K562 (cell line): ENCODE measurements around the gene CFAP141. TPM values are rescaled to one million over a fixed set of nuclear protein-coding genes. Genes with fewer than 3 reads are reported as not detected.

Source experiments
- ATAC-seq: fragments of 200-7000 bp; cut with Tn5 transposase; 3 replicates; pipeline ENCODE4 v1.9.1; 2020; ENCODE audit warnings: moderate library complexity
- BruUV-seq: library from RNA; stranded (reverse); fragments of 400-500 nt; replicated peaks from 2 replicates; lab custom pipeline; 2021; lab: Mats Ljungman, UMichigan
- CTCF ChIA-PET: fragments of 300-600 bp; formaldehyde crosslinking; extraction: SDS; loops from one replicate; lab custom pipeline; 2021; ENCODE audit warnings: low intra/inter-chr PET ratio; lab: Yijun Ruan, JAX
- POLR2A ChIA-PET: fragments of 300-600, 350-650 bp; sonication (Branson Sonifier 250); formaldehyde crosslinking; extraction: SDS; loops from one replicate; lab custom pipeline; 2021; ENCODE audit warnings: antibody characterized with exemption, inconsistent platforms; lab: Yijun Ruan, JAX
- DNase-seq, 4 experiments: peaks; one replicate each; pipeline versions ENCODE4 v3.0.0 to v3.0.0-alpha.2; 2011 to 2018; ENCODE audit warnings: low spot score in 3 of 4, mixed read lengths in 3 of 4; ENCODE audit errors: extremely low read depth in 1 of 4
- FAIRE-seq: peaks from 2 replicates; lab custom pipeline; 2011; peaks lifted over from hg19 to GRCh38; lab: Jason Lieb, UNC
- H2AFZ ChIP-seq: 2 replicates; pipeline ENCODE4 v1.6.0; 2011; ENCODE audit warnings: low read depth, low read length, control low read depth, inconsistent platforms
- H3K27ac ChIP-seq: fragments of 200-600 bp; 3 replicates; pipeline ENCODE4 v1.8.0; 2011; ENCODE audit warnings: low read depth, mild to moderate bottlenecking, control low read depth, inconsistent platforms, low read length, moderate library complexity, mixed read lengths; ENCODE audit errors: extremely low read depth
- H3K27me3 ChIP-seq, 2 experiments: fragments of 300-600 bp in 1 of 2; 2 replicates in 1 of 2; 3 replicates in 1 of 2; pipeline versions ENCODE4 v1.6.0 to v1.8.0; 2011; ENCODE audit warnings: inconsistent platforms in 2 of 2, low read length in 2 of 2, mild to moderate bottlenecking in 1 of 2, mixed read lengths in 1 of 2, moderate library complexity in 1 of 2; ENCODE audit not compliant: control insufficient read depth in 2 of 2, insufficient read depth in 2 of 2
- H3K36me3 ChIP-seq: fragments of 300-600 bp; 3 replicates; pipeline ENCODE4 v1.8.0; 2011; ENCODE audit warnings: mild to moderate bottlenecking, low read length, inconsistent platforms; ENCODE audit not compliant: control insufficient read depth, insufficient read depth
- H3K4me1 ChIP-seq, 2 experiments: fragments of 200-600 bp in 1 of 2; replicated peaks in 1 of 2; 2 replicates in 1 of 2; 3 replicates in 1 of 2; pipeline versions ENCODE4 v1.5.1 to v1.8.0; 2011; ENCODE audit warnings: inconsistent platforms in 2 of 2, low read length in 2 of 2, mild to moderate bottlenecking in 1 of 2, mixed read lengths in 1 of 2, moderate library complexity in 1 of 2; ENCODE audit not compliant: control insufficient read depth in 2 of 2, insufficient read depth in 2 of 2
- H3K4me2 ChIP-seq: 2 replicates; pipeline ENCODE4 v1.6.1; 2011; ENCODE audit warnings: low read length, control low read depth, inconsistent platforms, mixed read lengths; ENCODE audit not compliant: insufficient read depth
- H3K4me3 ChIP-seq: fragments of 200-600 bp; sonication (generic), shearing (Covaris generic); 2 replicates; pipeline ENCODE4 v1.5.1; 2016; ENCODE audit warnings: control low read depth, inconsistent platforms
- H3K79me2 ChIP-seq: fragments of 200-600 bp; 3 replicates; pipeline ENCODE4 v1.8.0; 2011; ENCODE audit warnings: low read length, inconsistent platforms; ENCODE audit not compliant: control insufficient read depth, insufficient read depth
- H3K9ac ChIP-seq, 2 experiments: 2 replicates each; pipeline versions ENCODE4 v1.6.0 to v1.6.1; 2011; ENCODE audit warnings: low read depth in 2 of 2, low read length in 2 of 2, control low read depth in 1 of 2, inconsistent platforms in 1 of 2, mild to moderate bottlenecking in 1 of 2, mixed read lengths in 1 of 2; ENCODE audit not compliant: insufficient read depth in 1 of 2
- H3K9me1 ChIP-seq: one replicate; pipeline ENCODE4 v1.6.0; 2011; ENCODE audit warnings: inconsistent platforms, mild to moderate bottlenecking, low read length, moderate library complexity; ENCODE audit not compliant: control insufficient read depth, insufficient read depth
- H3K9me3 ChIP-seq: replicated peaks from 2 replicates; pipeline ENCODE4 v1.5.1; 2011; ENCODE audit warnings: low read depth, low read length, inconsistent platforms; ENCODE audit not compliant: control insufficient read depth, insufficient read depth
- H4K20me1 ChIP-seq: replicated peaks from 2 replicates; pipeline ENCODE4 v1.6.1; 2011; ENCODE audit warnings: low read length, inconsistent platforms, mixed read lengths; ENCODE audit not compliant: control insufficient read depth, insufficient read depth
- ATF3 ChIP-seq, 2 experiments: fragments of 450-650 bp in 1 of 2; sonication (generic) in 1 of 2; formaldehyde crosslinking in 1 of 2; IDR thresholded peaks in 1 of 2; conservative IDR thresholded peaks in 1 of 2; 2 replicates each; pipeline versions ENCODE4 v1.6.1 to v1.8.1; 2016 to 2023; ENCODE audit warnings: mild to moderate bottlenecking in 2 of 2, moderate library complexity in 2 of 2, inconsistent platforms in 1 of 2, missing genetic modification reagents in 1 of 2
- ATF4 ChIP-seq: fragments of 450-650 bp; formaldehyde crosslinking; IDR thresholded peaks from 2 replicates; pipeline ENCODE4 v1.4.0; 2022; ENCODE audit warnings: mild to moderate bottlenecking, moderate library complexity
- CEBPZ ChIP-seq: fragments of 150-350 bp; IDR thresholded peaks from 2 replicates; pipeline ENCODE4 v1.6.1; 2014; ENCODE audit warnings: low read depth, mild to moderate bottlenecking, low read length, borderline replicate concordance
- ELK1 ChIP-seq: sonication (generic); formaldehyde crosslinking; IDR thresholded peaks from 2 replicates; pipeline ENCODE4 v1.8.1; 2022; ENCODE audit warnings: missing genetic modification reagents
- FOXA3 ChIP-seq, 2 experiments: fragments of 450-650 bp in 1 of 2; sonication (generic) in 1 of 2; formaldehyde crosslinking; IDR thresholded peaks in 1 of 2; conservative IDR thresholded peaks in 1 of 2; 2 replicates each; pipeline versions ENCODE4 v1.4.0 to v1.8.0; 2020 to 2022; ENCODE audit warnings: mild to moderate bottlenecking in 2 of 2, missing genetic modification reagents in 1 of 2
- GATAD2A ChIP-seq: fragments of 450-650 bp; IDR thresholded peaks from 2 replicates; pipeline ENCODE4 v1.6.1; 2017
- KLF10 ChIP-seq: fragments of 250-450 bp; sonication (Bioruptor Pico); IDR thresholded peaks from 2 replicates; pipeline ENCODE4 v1.6.1; 2021; ENCODE audit warnings: matching md5 sums
- L3MBTL2 ChIP-seq: fragments of 450-650 bp; IDR thresholded peaks from 2 replicates; pipeline ENCODE4 v1.6.1; 2016; ENCODE audit warnings: mild to moderate bottlenecking, moderate library complexity
- MAFK ChIP-seq: IDR thresholded peaks from 2 replicates; pipeline ENCODE4 v1.6.1; 2011; ENCODE audit warnings: low read length, improper control_type of control experiment
- MYC ChIP-seq, 2 experiments: fragments of 250-450 bp in 1 of 2; sonication (Bioruptor Pico) in 1 of 2; IDR thresholded peaks; 2 replicates each; pipeline versions ENCODE4 v1.5.1 to v1.6.1; 2012 to 2021; ENCODE audit warnings: low read depth in 2 of 2, borderline replicate concordance in 1 of 2, improper control_type of control experiment in 1 of 2, low read length in 1 of 2, mild to moderate bottlenecking in 1 of 2, moderate library complexity in 1 of 2
- NCOA4 ChIP-seq: fragments of 450-650 bp; IDR thresholded peaks from 2 replicates; pipeline ENCODE4 v1.6.1; 2018; ENCODE audit warnings: mild to moderate bottlenecking; ENCODE audit not compliant: partially characterized antibody
- RB1 ChIP-seq: fragments of 450-650 bp; IDR thresholded peaks from 2 replicates; pipeline ENCODE4 v1.6.1; 2017; ENCODE audit warnings: low read depth, mild to moderate bottlenecking
- ZNF124 ChIP-seq: sonication (generic); formaldehyde crosslinking; IDR thresholded peaks from 2 replicates; pipeline ENCODE4 v1.8.1; 2022; ENCODE audit warnings: missing genetic modification reagents
- ZNF75A ChIP-seq: fragments of 450-650 bp; formaldehyde crosslinking; IDR thresholded peaks from 2 replicates; pipeline ENCODE4 v1.4.0; 2020; ENCODE audit warnings: mild to moderate bottlenecking
- WGBS: fragments of 100-300 bp; shearing (Covaris generic); methylation state at CpG from one replicate; pipeline ENCODE4 v1.1.6; 2016; ENCODE audit warnings: low coverage, mixed read lengths; ENCODE audit not compliant: insufficient coverage; ENCODE audit errors: missing lambda C conversion rate; 5-methylcytosine and 5-hydroxymethylcytosine counted together
- in situ Hi-C: fragments of 300-500 bp; cut with MboI; formaldehyde crosslinking; loops from 4 replicates; pipeline ENCODE4 v1.15.0; 2018; ENCODE audit warnings: inconsistent platforms, mixed read lengths
- intact Hi-C: fragments of 100-400 bp; cut with micrococcal nuclease; formaldehyde crosslinking; loops from 2 replicates; pipeline ENCODE4 v1.14.2; 2022
- polyA plus RNA-seq, 8 experiments: library from polyadenylated mRNA; depleted of rRNA in 4 of 8; stranded (reverse) in 5 of 8; unstranded in 3 of 8; fragments of >200 nt; fragmentation: Nextera tagmentation in 2 of 8; fragmentation: Illumina TruSeq in 1 of 8; extraction: Ambion mirVana in 2 of 8; extraction: Trizol in 1 of 8; gene quantifications; 2 replicates each; pipeline versions ENCODE4 v1.2.1 to v1.2.3, GENCODE V29; 2011 to 2014; ENCODE audit warnings: inconsistent platforms in 1 of 8, missing spikeins in 1 of 8
- total RNA-seq, 7 experiments: library from RNA; depleted of rRNA in 6 of 7; stranded (reverse); fragments of >200 nt in 6 of 7; fragmentation: Illumina TruSeq in 2 of 7; extraction: Trizol in 2 of 7; gene quantifications; 2 replicates each; pipeline versions ENCODE4 v1.2.1 to v1.2.3, GENCODE V29; 2011 to 2021; ENCODE audit warnings: low replicate concordance in 1 of 7

Gene CFAP141
- total and polyA plus RNA-seq, 9 of the 15 experiments (the other 6 are each of a cell fraction or from before 2014, with no cell fraction given): not detected

GRCh38 chr1:154236855-154237254 is 30.7 kb upstream of the CFAP141 start:
- peaks cover 6% of the 10 kb centered on the region; the same call in 1 of the 2 replicates for H4K20me1 ChIP-seq
- DNase-seq (no peak), ATAC-seq (no peak), FAIRE-seq (no peak)
- H3K36me3 ChIP-seq: peaks cover 93% of the 10 kb centered on the region
- H3K79me2 ChIP-seq: peaks cover 65% of the 10 kb centered on the region
- TF ChIP-seq MAFK (no peak), ATF3 (IDR thresholded peaks at IDR 0.05) (no peak), ATF3 (CRISPR knock-in tag; conservative IDR thresholded peaks at IDR 0.05) (no peak), CEBPZ (no peak), ATF4 (CRISPR knock-in tag) (no peak), MYC (IDR thresholded peaks at IDR 0.05; ENCODE audit: low read depth, low read length) (no peak), MYC (CRISPR knock-in tag; IDR thresholded peaks at IDR 0.05; ENCODE audit: borderline replicate concordance, low read depth) (no peak), ELK1 (CRISPR knock-in tag) (no peak), GATAD2A (no peak), KLF10 (CRISPR knock-in tag) (no peak), ZNF75A (CRISPR knock-in tag) (no peak), ZNF124 (CRISPR knock-in tag) (no peak), FOXA3 (CRISPR knock-in tag; conservative IDR thresholded peaks at IDR 0.05 in 1 of 2, IDR thresholded peaks at IDR 0.05 in 1 of 2) (no peak), L3MBTL2 (no peak), NCOA4 (no peak), RB1 (no peak)
- no peak overlapping the region for H3K9ac ChIP-seq
- POLR2A ChIA-PET: no interaction called here
- no peak overlapping the region for H3K27ac ChIP-seq
- 85% methylated on average over 4 of the region's 4 CpGs for WGBS
- no peaks in the 10 kb centered on the region for H3K9me3 ChIP-seq
- H3K4me2 ChIP-seq: no peak overlapping the region
- CTCF ChIA-PET: interaction anchor here (0.6 kb wide), 1 partner anchor 36 kb away, joined by 3 read pairs; the partner anchor contains the start of gene HAX1
- H3K4me3 ChIP-seq: no peak overlapping the region
- no TSS peak for BruUV-seq
- no peak overlapping the region for H2AFZ ChIP-seq
- H3K9me1 ChIP-seq: no peaks in the 10 kb centered on the region
- no peaks in the 10 kb centered on the region for H3K4me1 ChIP-seq
- H3K27me3 ChIP-seq: no peaks in the 10 kb centered on the region
- intact Hi-C loops (no loop called here), in situ Hi-C loops (no loop called here)
